ENCODE data around the gene THTPA. TPM values are rescaled to one million over a fixed set of nuclear protein-coding genes. Genes with fewer than 3 reads are reported as not detected.

Gene THTPA
- total and polyA plus RNA-seq, 2 donors (not counting 1 experiment from before 2014, with no cell fraction given): 7.8 to 24.1 TPM

- no peak for DNase-seq (ENCODE audit: low read depth in 2 of 2)
- H3K4me1 ChIP-seq (ENCODE audit: control insufficient read depth, extremely low read depth, insufficient read depth, low read length): no peaks in the 10 kb centered on the region
- no peak overlapping the region for H3K9ac ChIP-seq (ENCODE audit: insufficient read depth, low read length)
- H3K79me2 ChIP-seq (ENCODE audit: control insufficient read depth, insufficient read depth, low read length): no peaks in the 10 kb centered on the region
- H3K27ac ChIP-seq (ENCODE audit: insufficient read depth, low read length): no peak overlapping the region
- no peaks in the 10 kb centered on the region for H4K20me1 ChIP-seq (ENCODE audit: control insufficient read depth, extremely low read depth, insufficient read depth, low read length)
- H3K27me3 ChIP-seq (ENCODE audit: control insufficient read depth, insufficient read depth, low read length): peaks cover 40% of the 10 kb centered on the region
- no peak overlapping the region for H2AFZ ChIP-seq (ENCODE audit: low read length)
- TF ChIP-seq CTCF (conservative IDR thresholded peaks at IDR 0.05 in 1 of 2, IDR thresholded peaks at IDR 0.05 in 1 of 2; ENCODE audit: low read depth in 1 of 2, low read length in 2 of 2) (no peak), EZH2 (IDR thresholded peaks at IDR 0.05; ENCODE audit: low read length, missing control alignments) (peak; percentile 9)
- no peaks in the 10 kb centered on the region for H3K36me3 ChIP-seq (ENCODE audit: control insufficient read depth, insufficient read depth, low read length)
- H3K4me2 ChIP-seq (ENCODE audit: extremely low read depth, insufficient read depth, low read length): no peak overlapping the region
- H3K9me3 ChIP-seq (ENCODE audit: control insufficient read depth, insufficient read depth, low read depth, low read length): no peaks in the 10 kb centered on the region
- H3K4me3 ChIP-seq (replicated peaks in 1 of 4; ENCODE audit: control extremely low read depth in 1 of 4, insufficient read depth in 1 of 4, low read depth in 3 of 4, low read length in 4 of 4): no peak overlapping the region
Observed at GRCh38 chr14:23577710-23578392, 21.8 kb downstream of the THTPA start.

- Histone ChIP-seq H3K79me2 (ENCODE audit: control insufficient read depth, insufficient read depth, low read length) (no peaks in the 10 kb centered on the region), H3K36me3 (ENCODE audit: control insufficient read depth, insufficient read depth, low read length) (no peaks in the 10 kb centered on the region), H3K9ac (ENCODE audit: insufficient read depth, low read length) (no peak within 1 kb of the TSS), H3K27ac (ENCODE audit: insufficient read depth, low read length) (no peak within 1 kb of the TSS), H3K27me3 (ENCODE audit: control insufficient read depth, insufficient read depth, low read length) (peaks cover 32% of the 10 kb centered on the region), H4K20me1 (ENCODE audit: control insufficient read depth, extremely low read depth, insufficient read depth, low read length) (no peaks in the 10 kb centered on the region), H3K4me1 (ENCODE audit: control insufficient read depth, extremely low read depth, insufficient read depth, low read length) (no peaks in the 10 kb centered on the region), H3K9me3 (ENCODE audit: control insufficient read depth, insufficient read depth, low read depth, low read length) (no peaks in the 10 kb centered on the region), H3K4me3 (replicated peaks in 1 of 4; ENCODE audit: control extremely low read depth in 1 of 4, insufficient read depth in 1 of 4, low read depth in 3 of 4, low read length in 4 of 4) (no peak within 1 kb of the TSS), H2AFZ (ENCODE audit: low read length) (no peak within 1 kb of the TSS), H3K4me2 (ENCODE audit: extremely low read depth, insufficient read depth, low read length) (no peak within 1 kb of the TSS)
- no peak for DNase-seq (ENCODE audit: low read depth in 2 of 2)
- no peak for TF ChIP-seq CTCF (conservative IDR thresholded peaks at IDR 0.05 in 1 of 2, IDR thresholded peaks at IDR 0.05 in 1 of 2; ENCODE audit: low read depth in 1 of 2, low read length in 2 of 2)
- TF ChIP-seq EZH2 (IDR thresholded peaks at IDR 0.05; ENCODE audit: low read length, missing control alignments): peak; percentile 45
Observed at GRCh38 chr14:23578560-23579310, 22.7 kb downstream of the THTPA start, which contains the start of gene JPH4. Gene JPH4 (minus strand): TSS chr14:23578790. CDS start chr14:23577453, 1,337 bp downstream.

GRCh38 chr14:23579311-23579630, 23.2 kb downstream of the THTPA start:
- Histone ChIP-seq H3K4me1 (ENCODE audit: control insufficient read depth, extremely low read depth, insufficient read depth, low read length) (no peaks in the 10 kb centered on the region), H3K27ac (ENCODE audit: insufficient read depth, low read length) (no peak overlapping the region), H3K9ac (ENCODE audit: insufficient read depth, low read length) (no peak overlapping the region), H3K9me3 (ENCODE audit: control insufficient read depth, insufficient read depth, low read depth, low read length) (no peaks in the 10 kb centered on the region), H3K4me2 (ENCODE audit: extremely low read depth, insufficient read depth, low read length) (no peak overlapping the region), H3K4me3 (replicated peaks in 1 of 4; ENCODE audit: control extremely low read depth in 1 of 4, insufficient read depth in 1 of 4, low read depth in 3 of 4, low read length in 4 of 4) (no peak overlapping the region), H4K20me1 (ENCODE audit: control insufficient read depth, extremely low read depth, insufficient read depth, low read length) (no peaks in the 10 kb centered on the region), H3K36me3 (ENCODE audit: control insufficient read depth, insufficient read depth, low read length) (no peaks in the 10 kb centered on the region), H3K27me3 (ENCODE audit: control insufficient read depth, insufficient read depth, low read length) (peaks cover 31% of the 10 kb centered on the region), H3K79me2 (ENCODE audit: control insufficient read depth, insufficient read depth, low read length) (no peaks in the 10 kb centered on the region), H2AFZ (ENCODE audit: low read length) (no peak overlapping the region)
- DNase-seq (ENCODE audit: low read depth in 2 of 2): no peak
- TF ChIP-seq CTCF (conservative IDR thresholded peaks at IDR 0.05 in 1 of 2, IDR thresholded peaks at IDR 0.05 in 1 of 2; ENCODE audit: low read depth in 1 of 2, low read length in 2 of 2) (no peak), EZH2 (IDR thresholded peaks at IDR 0.05; ENCODE audit: low read length, missing control alignments) (no peak)

Data from fibroblast of lung (primary cell).